Neural crest cell (in vitro differentiated cells): ENCODE data around the gene EPHA5. TPM values are rescaled to one million over a fixed set of nuclear protein-coding genes. Genes with fewer than 3 reads are reported as not detected.

Experiments used
- DNase-seq: peaks from one replicate; pipeline ENCODE4 v3.0.0; 2021; ENCODE audit warnings: low read depth, mixed read lengths, low spot score
- H3K27ac Mint-ChIP-seq: one replicate; pipeline ENCODE4 v1.8.0; 2021; ENCODE audit warnings: mild to moderate bottlenecking, mixed read lengths; ENCODE audit not compliant: unreplicated experiment
- H3K27me3 Mint-ChIP-seq: 2 replicates; pipeline ENCODE4 v1.8.0; 2021; ENCODE audit warnings: low read depth, mild to moderate bottlenecking, mixed read lengths
- H3K36me3 Mint-ChIP-seq: 2 replicates; pipeline ENCODE4 v1.8.0; 2021; ENCODE audit warnings: low read depth, mild to moderate bottlenecking, mixed read lengths
- H3K4me1 Mint-ChIP-seq: 2 replicates; pipeline ENCODE4 v1.8.0; 2021; ENCODE audit warnings: mixed read lengths
- H3K4me3 Mint-ChIP-seq: one replicate; pipeline ENCODE4 v1.8.0; 2021; ENCODE audit warnings: mild to moderate bottlenecking, mixed read lengths
- H3K9me3 Mint-ChIP-seq: 2 replicates; pipeline ENCODE4 v1.8.0; 2021; ENCODE audit warnings: mixed read lengths
- total RNA-seq: library from RNA; stranded (reverse); gene quantifications from 2 replicates; pipeline ENCODE4 v1.2.1, GENCODE V29; 2021
- TF ChIP-seq, protein P1 (sequence below): fragments of 200-600 bp; sonication (generic); conservative IDR thresholded peaks from 2 replicates; pipeline ENCODE4 v1.5.0; 2021; ENCODE audit warnings: antibody characterized with exemption, mild to moderate bottlenecking

Gene EPHA5
- total RNA-seq, 1 donor from 2014 or later: 0.07 TPM

GRCh38 chr4:65670020-65670330 lies 314 bp downstream of the EPHA5 start:
- no peaks in the 10 kb centered on the region for H3K9me3 Mint-ChIP-seq
- peaks cover 89% of the 10 kb centered on the region for H3K27me3 Mint-ChIP-seq
- no peak overlapping the region for H3K27ac Mint-ChIP-seq
- TF ChIP-seq, protein P1, sequence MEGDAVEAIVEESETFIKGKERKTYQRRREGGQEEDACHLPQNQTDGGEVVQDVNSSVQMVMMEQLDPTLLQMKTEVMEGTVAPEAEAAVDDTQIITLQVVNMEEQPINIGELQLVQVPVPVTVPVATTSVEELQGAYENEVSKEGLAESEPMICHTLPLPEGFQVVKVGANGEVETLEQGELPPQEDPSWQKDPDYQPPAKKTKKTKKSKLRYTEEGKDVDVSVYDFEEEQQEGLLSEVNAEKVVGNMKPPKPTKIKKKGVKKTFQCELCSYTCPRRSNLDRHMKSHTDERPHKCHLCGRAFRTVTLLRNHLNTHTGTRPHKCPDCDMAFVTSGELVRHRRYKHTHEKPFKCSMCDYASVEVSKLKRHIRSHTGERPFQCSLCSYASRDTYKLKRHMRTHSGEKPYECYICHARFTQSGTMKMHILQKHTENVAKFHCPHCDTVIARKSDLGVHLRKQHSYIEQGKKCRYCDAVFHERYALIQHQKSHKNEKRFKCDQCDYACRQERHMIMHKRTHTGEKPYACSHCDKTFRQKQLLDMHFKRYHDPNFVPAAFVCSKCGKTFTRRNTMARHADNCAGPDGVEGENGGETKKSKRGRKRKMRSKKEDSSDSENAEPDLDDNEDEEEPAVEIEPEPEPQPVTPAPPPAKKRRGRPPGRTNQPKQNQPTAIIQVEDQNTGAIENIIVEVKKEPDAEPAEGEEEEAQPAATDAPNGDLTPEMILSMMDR: no peak
- no peaks in the 10 kb centered on the region for H3K36me3 Mint-ChIP-seq
- peaks cover 21% of the 10 kb centered on the region for H3K4me1 Mint-ChIP-seq
- peak overlapping the region; percentile 80 for H3K4me3 Mint-ChIP-seq
- DNase-seq: no peak

GRCh38 chr4:65669111-65670019 lies 924 bp downstream of the EPHA5 start:
- H3K27me3 Mint-ChIP-seq: peaks cover 85% of the 10 kb centered on the region
- peak; percentile 7 for DNase-seq

GRCh38 chr4:65668201-65669089 lies 1.8 kb downstream of the EPHA5 start:
- H3K27ac Mint-ChIP-seq: no peak overlapping the region

More at GRCh38 chr4:65669111-65670019, 924 bp downstream of the EPHA5 start:
- Mint-ChIP-seq H3K4me3 (peak overlapping the region; percentile 81), H3K27ac (no peak overlapping the region), H3K36me3 (no peaks in the 10 kb centered on the region), H3K9me3 (no peaks in the 10 kb centered on the region), H3K4me1 (peaks cover 21% of the 10 kb centered on the region)
- TF ChIP-seq, protein P1: no peak

DNA sequence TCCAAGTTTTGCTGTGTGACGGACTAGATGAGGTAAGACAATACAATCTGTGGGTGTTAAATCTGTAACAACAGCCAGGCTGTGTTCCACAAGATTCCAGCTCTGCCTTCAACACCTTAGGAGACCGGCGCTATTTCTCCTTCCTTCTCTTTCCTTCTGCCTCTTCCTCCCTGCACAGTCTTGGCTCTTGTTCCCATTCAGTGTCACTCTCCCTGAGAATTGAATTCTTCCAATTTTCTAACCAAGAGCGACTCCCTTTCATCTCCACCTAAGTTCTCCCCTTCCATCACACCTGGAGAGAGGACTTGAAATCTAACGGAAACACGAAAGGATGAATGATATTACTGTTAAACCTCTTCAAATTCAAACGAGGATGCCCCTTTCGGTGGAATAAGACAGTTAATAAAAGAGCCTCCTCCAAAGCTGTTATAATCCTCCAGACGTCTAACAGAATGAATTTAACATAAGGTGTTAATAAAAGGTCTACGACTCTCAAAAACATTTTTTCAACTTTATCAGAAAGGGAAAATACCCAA lies 2.7 kb downstream of the EPHA5 start:
- H3K27me3 Mint-ChIP-seq: peaks cover 74% of the 10 kb centered on the region
- peaks cover 21% of the 10 kb centered on the region for H3K4me1 Mint-ChIP-seq
- H3K9me3 Mint-ChIP-seq: no peaks in the 10 kb centered on the region
- no peak for DNase-seq
- peak overlapping the region; percentile 69 for H3K4me3 Mint-ChIP-seq
- H3K36me3 Mint-ChIP-seq: no peaks in the 10 kb centered on the region
- TF ChIP-seq, protein P1: no peak
- no peak overlapping the region for H3K27ac Mint-ChIP-seq

More at GRCh38 chr4:65668201-65669089, 1.8 kb downstream of the EPHA5 start:
- Mint-ChIP-seq H3K36me3 (no peaks in the 10 kb centered on the region), H3K4me3 (peak overlapping the region; percentile 81), H3K27me3 (peaks cover 78% of the 10 kb centered on the region), H3K4me1 (peaks cover 21% of the 10 kb centered on the region), H3K9me3 (no peaks in the 10 kb centered on the region)
- TF ChIP-seq, protein P1: no peak
- no peak for DNase-seq

GRCh38 chr4:65665771-65666523 lies 4.3 kb downstream of the EPHA5 start:
- Mint-ChIP-seq H3K27me3 (peaks cover 69% of the 10 kb centered on the region), H3K36me3 (no peaks in the 10 kb centered on the region), H3K9me3 (no peaks in the 10 kb centered on the region), H3K4me3 (no peak overlapping the region), H3K4me1 (peaks cover 21% of the 10 kb centered on the region), H3K27ac (no peak overlapping the region)
- DNase-seq: no peak
- TF ChIP-seq, protein P1: no peak
